Pancreas (tissue), 10 donors: ENCODE results near the gene PTPRD. TPM values are rescaled to one million over a fixed set of nuclear protein-coding genes. Genes with fewer than 3 reads are reported as not detected.

Source experiments
- ATAC-seq, 4 donors: fragments of 200-7000 bp; cut with Tn5 transposase; one replicate each; pipeline versions ENCODE4 v1.8.0 to v1.9.1; 2020; ENCODE audit warnings: mild to moderate bottlenecking in 4 of 4, moderate library complexity in 4 of 4
- DNase-seq, 6 donors: peaks; one replicate each; pipeline ENCODE4 v3.0.0-alpha.2; 2020
- FAIRE-seq: peaks from 2 replicates; lab custom pipeline; 2012; peaks lifted over from hg19 to GRCh38; lab: Jason Lieb, UNC
- H3K27ac ChIP-seq, 4 donors: fragments of 200-600 bp; sonication (generic); 1 replicate in 3 of 4; 2 replicates in 1 of 4; pipeline versions ENCODE4 v1.5.0 to v1.8.0; 2020
- H3K27me3 ChIP-seq, 4 donors: fragments of 200-600 bp; one replicate each; pipeline ENCODE4 v1.8.0; 2021
- H3K36me3 ChIP-seq, 3 donors: fragments of 200-600 bp; sonication (generic) in 1 of 3; one replicate each; pipeline versions ENCODE4 v1.5.0 to v1.8.0; 2020 to 2021
- H3K4me1 ChIP-seq, 3 donors: fragments of 200-600 bp; one replicate each; pipeline ENCODE4 v1.8.0; 2021
- H3K4me3 ChIP-seq, 4 donors: fragments of 200-600 bp; sonication (generic) in 2 of 4; one replicate each; pipeline versions ENCODE4 v1.5.0 to v1.8.0; 2020 to 2021
- H3K9me3 ChIP-seq, 4 donors: fragments of 200-600 bp; one replicate each; pipeline ENCODE4 v1.8.0; 2021
- WGBS, 2 donors: extraction: QIAGEN DNeasy Blood & Tissue Kit; methylation state at CpG; one replicate each; pipeline ENCODE4 v1.1.7; 2013; 5-methylcytosine and 5-hydroxymethylcytosine counted together
- intact Hi-C, 3 donors: fragments of 100-400 bp; cut with DNase I; formaldehyde crosslinking; loops; one replicate each; pipeline versions ENCODE4 v1.11.1 to v1.14.2; 2022
- polyA plus RNA-seq, 2 donors: library from polyadenylated mRNA; stranded (reverse); fragments of 200-250 nt; gene quantifications; one replicate each; pipeline ENCODE4 v1.2.3, GENCODE V29; 2013
- total RNA-seq, 6 donors: library from RNA; stranded (reverse); fragmentation: NEBNext Ultra II Directional in 4 of 6; extraction: Animal tissue kit (Norgen Biotek cat#: 25700) in 4 of 6; gene quantifications; one replicate each; pipeline versions ENCODE4 v1.2.1 to v1.2.4, GENCODE V29; 2021 to 2023
- TF ChIP-seq, protein P1 (sequence below), 4 donors: fragments of 200-600 bp; sonication (generic) in 3 of 4; IDR thresholded peaks; one replicate each; pipeline versions ENCODE4 v1.5.0 to v1.8.0; 2021; ENCODE audit warnings: antibody characterized with exemption in 4 of 4
- donor health status: healthy with polysubstance abuse.
- donor health status: DM: no; HTN: no; CAD: no; lungs with moderate emphysema.
- donor health status: DM: no; HTN: no; CAD: no.
- donor health status: control.
- donor health status: control.
- donor health status: Bipolar disorder and iron deficiency.
- donor health status: DM: yes; HTN: yes; CAD: no.
- donor health status: DM: no; HTN: no; CAD: no.
- donor health status: DM: no; HTN: no; CAD: no.
- donor health status: DM: yes; HTN: yes; CAD: no.

Gene PTPRD
- total and polyA plus RNA-seq, 8 donors = 2.1 to 21.7 (median 5.1) TPM

DNA sequence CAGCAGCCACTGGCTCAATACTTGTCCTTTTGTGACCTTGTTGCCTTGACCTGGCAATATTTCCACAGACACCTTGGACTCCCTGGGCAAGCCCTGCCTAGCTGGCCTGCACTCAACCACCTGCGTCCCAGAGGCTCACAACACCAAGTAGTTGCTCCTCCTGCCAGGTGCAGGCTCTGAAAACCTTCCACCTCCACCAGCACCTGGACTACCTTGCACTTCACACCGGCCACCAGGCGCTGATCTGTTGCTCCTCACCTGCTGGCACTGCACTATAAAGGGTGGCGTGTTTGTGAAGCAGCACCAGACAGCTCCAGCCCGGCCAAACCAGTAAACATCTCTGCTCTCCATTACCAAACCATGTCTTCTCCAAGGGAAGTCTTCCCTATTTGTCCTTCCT lies 997.7 kb downstream of the PTPRD start:
- DNase-seq = peak in 1 of 6 donors; percentile 28
- Histone ChIP-seq H3K4me3 (no peak overlapping the region), H3K27ac (no peak overlapping the region), H3K4me1 (no peaks in the 10 kb centered on the region), H3K27me3 (no peaks in the 10 kb centered on the region), H3K36me3 (no peaks in the 10 kb centered on the region), H3K9me3 (no peaks in the 10 kb centered on the region)
- no peak for FAIRE-seq
- 68 to 88% methylated on average over 5 of the region's 5 CpGs for WGBS, 2 donors
- intact Hi-C loops = no loop called here
- ATAC-seq = no peak
- TF ChIP-seq, protein P1, sequence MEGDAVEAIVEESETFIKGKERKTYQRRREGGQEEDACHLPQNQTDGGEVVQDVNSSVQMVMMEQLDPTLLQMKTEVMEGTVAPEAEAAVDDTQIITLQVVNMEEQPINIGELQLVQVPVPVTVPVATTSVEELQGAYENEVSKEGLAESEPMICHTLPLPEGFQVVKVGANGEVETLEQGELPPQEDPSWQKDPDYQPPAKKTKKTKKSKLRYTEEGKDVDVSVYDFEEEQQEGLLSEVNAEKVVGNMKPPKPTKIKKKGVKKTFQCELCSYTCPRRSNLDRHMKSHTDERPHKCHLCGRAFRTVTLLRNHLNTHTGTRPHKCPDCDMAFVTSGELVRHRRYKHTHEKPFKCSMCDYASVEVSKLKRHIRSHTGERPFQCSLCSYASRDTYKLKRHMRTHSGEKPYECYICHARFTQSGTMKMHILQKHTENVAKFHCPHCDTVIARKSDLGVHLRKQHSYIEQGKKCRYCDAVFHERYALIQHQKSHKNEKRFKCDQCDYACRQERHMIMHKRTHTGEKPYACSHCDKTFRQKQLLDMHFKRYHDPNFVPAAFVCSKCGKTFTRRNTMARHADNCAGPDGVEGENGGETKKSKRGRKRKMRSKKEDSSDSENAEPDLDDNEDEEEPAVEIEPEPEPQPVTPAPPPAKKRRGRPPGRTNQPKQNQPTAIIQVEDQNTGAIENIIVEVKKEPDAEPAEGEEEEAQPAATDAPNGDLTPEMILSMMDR (IDR thresholded peaks at IDR 0.05) = no peak

DNA sequence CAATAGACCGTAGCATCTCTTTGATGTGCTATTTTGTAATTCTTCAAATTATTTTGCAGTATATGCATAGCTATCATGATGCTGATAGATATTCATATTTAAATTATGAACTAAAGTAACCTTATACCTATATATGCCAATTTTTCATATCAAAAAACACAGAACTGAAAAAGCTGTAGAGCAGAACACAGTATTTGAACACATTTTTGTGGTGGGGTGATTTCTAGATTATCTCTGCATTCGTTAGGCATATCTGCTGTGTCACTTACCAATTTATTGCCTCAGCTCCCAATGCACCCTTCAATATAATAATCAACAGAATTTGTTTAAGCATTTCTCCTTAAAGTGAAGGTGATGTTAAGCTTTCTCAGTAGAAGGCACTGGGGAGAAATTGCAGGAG lies 998.2 kb downstream of the PTPRD start:
- DNase-seq = no peak
- H3K4me3 ChIP-seq = no peak overlapping the region
- no peak for FAIRE-seq
- no peaks in the 10 kb centered on the region for H3K36me3 ChIP-seq
- intact Hi-C loops = no loop called here
- no peak overlapping the region for H3K27ac ChIP-seq
- H3K27me3 ChIP-seq = no peaks in the 10 kb centered on the region
- 39 to 67% methylated on average over 2 of the region's 2 CpGs for WGBS, 2 donors
- TF ChIP-seq, protein P1 (IDR thresholded peaks at IDR 0.05) = no peak
- no peaks in the 10 kb centered on the region for H3K4me1 ChIP-seq
- no peaks in the 10 kb centered on the region for H3K9me3 ChIP-seq
- no peak for ATAC-seq

DNA sequence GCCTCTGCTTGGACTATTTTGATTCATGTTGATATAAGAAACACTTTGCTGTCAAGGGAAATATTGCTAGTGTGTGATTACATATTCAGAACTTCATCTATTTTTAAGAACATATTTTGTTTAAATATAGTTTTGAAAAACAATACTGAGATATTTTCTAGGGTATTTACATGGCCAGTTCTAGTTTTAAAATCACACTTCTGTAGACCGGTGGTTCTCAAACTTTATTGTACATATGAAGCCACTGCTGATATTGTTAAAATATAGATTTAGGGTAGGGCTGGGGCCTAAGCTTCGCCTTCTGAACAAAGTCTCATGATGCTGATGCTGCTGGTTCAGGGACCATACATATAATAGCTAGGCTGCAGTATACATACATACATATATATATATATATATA lies 1000.0 kb downstream of the PTPRD start:
- TF ChIP-seq, protein P1 (IDR thresholded peaks at IDR 0.05) = no peak
- intact Hi-C loops = no loop called here
- no peaks in the 10 kb centered on the region for H3K36me3 ChIP-seq
- no peaks in the 10 kb centered on the region for H3K27me3 ChIP-seq
- no peak overlapping the region for H3K27ac ChIP-seq
- H3K4me1 ChIP-seq = no peaks in the 10 kb centered on the region
- H3K9me3 ChIP-seq = no peaks in the 10 kb centered on the region
- FAIRE-seq (no peak), DNase-seq (no peak), ATAC-seq (no peak)
- 79 to 90% methylated on average over 2 of the region's 2 CpGs for WGBS, 2 donors
- no peak overlapping the region for H3K4me3 ChIP-seq

DNA sequence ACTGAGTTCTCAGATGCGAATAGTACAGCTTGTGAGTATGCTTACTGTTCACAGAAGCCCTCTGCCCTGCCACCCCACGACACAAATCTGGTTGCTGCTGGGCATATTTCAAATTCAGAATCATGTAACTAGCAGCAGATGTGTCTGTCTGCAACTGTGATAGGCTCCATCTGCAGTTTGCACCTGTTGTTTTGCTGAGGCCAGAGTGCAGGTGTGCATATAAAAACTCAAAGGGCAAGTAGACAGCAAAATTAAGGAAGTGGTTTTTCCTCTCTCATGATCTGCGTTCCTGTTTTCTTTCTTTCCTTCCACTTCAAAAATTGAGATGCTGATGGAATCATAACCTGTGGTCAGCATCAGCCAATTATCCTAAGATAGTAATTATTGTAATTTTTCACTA lies 1000.5 kb downstream of the PTPRD start:
- Histone ChIP-seq H3K4me1 (no peaks in the 10 kb centered on the region), H3K4me3 (no peak overlapping the region), H3K36me3 (no peaks in the 10 kb centered on the region), H3K27me3 (no peaks in the 10 kb centered on the region), H3K9me3 (no peaks in the 10 kb centered on the region), H3K27ac (no peak overlapping the region)
- intact Hi-C loops = no loop called here
- 49 to 50% methylated on average over 3 of the region's 3 CpGs for WGBS, 2 donors
- no peak for ATAC-seq
- DNase-seq = no peak
- TF ChIP-seq, protein P1 (IDR thresholded peaks at IDR 0.05) = no peak
- no peak for FAIRE-seq

DNA sequence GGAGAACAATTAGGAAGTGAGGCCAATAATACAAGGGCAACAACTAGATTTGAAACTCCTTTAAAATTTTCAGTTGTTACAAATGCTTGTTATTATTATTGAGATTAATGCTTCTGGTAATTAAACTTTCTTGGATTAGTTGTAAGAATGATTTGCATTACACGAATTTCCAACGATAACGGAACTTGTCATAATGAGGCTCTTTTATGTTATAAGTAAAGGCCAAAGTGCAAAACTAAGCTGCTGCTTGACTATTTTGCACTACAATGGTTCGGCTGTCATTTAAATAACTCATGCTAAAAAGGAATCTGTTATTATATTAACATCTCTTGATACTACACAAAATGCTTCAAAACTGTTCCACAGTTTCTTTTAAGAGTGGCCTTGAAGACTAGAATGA lies 1007.1 kb downstream of the PTPRD start:
- 44 to 48% methylated on average over 4 of the region's 4 CpGs for WGBS, 2 donors
- no peak overlapping the region for H3K27ac ChIP-seq
- TF ChIP-seq, protein P1 (IDR thresholded peaks at IDR 0.05) = no peak
- H3K4me3 ChIP-seq = no peak overlapping the region
- intact Hi-C loops = loop anchor here in 1 of 3 donors (10.0 kb wide), 1 partner anchor 189 kb away; no protein-coding TSS in a partner anchor
- no peaks in the 10 kb centered on the region for H3K36me3 ChIP-seq
- no peaks in the 10 kb centered on the region for H3K27me3 ChIP-seq
- H3K9me3 ChIP-seq = no peaks in the 10 kb centered on the region
- ATAC-seq (no peak), DNase-seq (no peak), FAIRE-seq (no peak)
- no peaks in the 10 kb centered on the region for H3K4me1 ChIP-seq
